ENCODE data around the gene HDGFL2. TPM values are rescaled to one million over a fixed set of nuclear protein-coding genes. Genes with fewer than 3 reads are reported as not detected.
A peak's percentile ranks its signal among the peaks of the same experiment; 100 is the strongest.

Gene HDGFL2
- total RNA-seq, 1 donor from 2014 or later, result 35.0 TPM

DNA sequence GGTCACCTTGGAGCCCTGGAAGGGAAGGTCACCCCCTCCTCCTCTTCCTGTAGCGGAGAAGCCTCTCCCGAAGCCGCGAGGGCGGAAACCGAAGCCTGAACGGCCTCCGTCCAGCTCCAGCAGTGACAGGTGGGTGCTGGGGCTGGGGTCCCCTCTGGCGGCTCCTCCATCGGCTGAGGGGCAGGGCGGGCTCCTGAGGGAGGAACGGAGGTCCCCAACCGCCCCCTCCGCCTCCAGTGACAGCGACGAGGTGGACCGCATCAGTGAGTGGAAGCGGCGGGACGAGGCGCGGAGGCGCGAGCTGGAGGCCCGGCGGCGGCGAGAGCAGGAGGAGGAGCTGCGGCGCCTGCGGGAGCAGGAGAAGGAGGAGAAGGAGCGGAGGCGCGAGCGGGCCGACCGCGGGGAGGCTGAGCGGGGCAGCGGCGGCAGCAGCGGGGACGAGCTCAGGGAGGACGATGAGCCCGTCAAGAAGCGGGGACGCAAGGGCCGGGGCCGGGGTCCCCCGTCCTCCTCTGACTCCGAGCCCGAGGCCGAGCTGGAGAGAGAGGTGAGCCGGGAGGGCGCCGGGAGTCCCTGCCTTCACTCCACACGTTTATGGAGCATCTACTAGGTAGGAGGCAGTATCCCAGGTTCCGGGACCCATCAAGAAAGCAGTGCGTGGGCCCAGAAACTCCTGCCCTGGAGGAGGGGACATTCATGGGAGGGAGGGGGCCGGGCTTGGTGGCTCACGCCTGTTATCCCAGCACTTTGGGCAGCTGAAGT is 22.0 kb downstream of the HDGFL2 start:
- peaks cover 25% of the 10 kb centered on the region for H3K36me3 ChIP-seq (ENCODE audit: control insufficient read depth, insufficient read depth, low read length)
- DNase-seq (ENCODE audit: low read depth) (no peak), FAIRE-seq (no peak)
- TF ChIP-seq CTCF (IDR thresholded peaks at IDR 0.05; ENCODE audit: insufficient read depth, low read length, severe bottlenecking), result no peak
- H3K4me3 ChIP-seq (ENCODE audit: low read depth, low read length), result no peak overlapping the region
- H3K27me3 ChIP-seq (ENCODE audit: control insufficient read depth, insufficient read depth, low read length), result no peaks in the 10 kb centered on the region

GRCh38 chr19:4494691-4495064 is 22.6 kb downstream of the HDGFL2 start:
- Histone ChIP-seq H3K36me3 (ENCODE audit: control insufficient read depth, insufficient read depth, low read length) (peaks cover 26% of the 10 kb centered on the region), H3K27me3 (ENCODE audit: control insufficient read depth, insufficient read depth, low read length) (no peaks in the 10 kb centered on the region), H3K4me3 (ENCODE audit: low read depth, low read length) (no peak overlapping the region)
- FAIRE-seq, result no peak
- no peak for DNase-seq (ENCODE audit: low read depth)
- TF ChIP-seq CTCF (IDR thresholded peaks at IDR 0.05; ENCODE audit: insufficient read depth, low read length, severe bottlenecking), result no peak

DNA sequence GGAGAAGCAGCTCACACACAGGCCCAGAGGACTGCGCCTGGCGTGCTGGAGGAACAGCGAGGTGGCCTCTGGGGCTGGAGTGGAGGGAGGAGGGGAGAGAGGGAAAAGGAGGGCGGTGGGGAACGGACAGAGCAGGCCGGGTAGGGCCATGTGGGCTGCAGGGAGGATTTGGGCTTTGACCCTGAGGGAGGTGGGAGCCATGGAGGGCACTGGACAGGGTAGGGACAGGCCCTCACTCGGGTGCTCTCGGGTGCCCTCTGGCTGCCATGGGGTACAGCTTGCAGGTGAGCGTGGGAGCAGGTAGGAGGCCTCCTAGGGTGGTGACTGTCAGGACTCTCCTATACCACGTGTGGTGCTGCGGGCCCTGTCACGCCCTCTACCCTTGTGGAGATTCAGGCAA is 23.4 kb downstream of the HDGFL2 start:
- H3K27me3 ChIP-seq (ENCODE audit: control insufficient read depth, insufficient read depth, low read length), result no peaks in the 10 kb centered on the region
- TF ChIP-seq CTCF (IDR thresholded peaks at IDR 0.05; ENCODE audit: insufficient read depth, low read length, severe bottlenecking), result peak; percentile 70
- FAIRE-seq (no peak), DNase-seq (ENCODE audit: low read depth) (peak; percentile 35)
- peaks cover 23% of the 10 kb centered on the region for H3K36me3 ChIP-seq (ENCODE audit: control insufficient read depth, insufficient read depth, low read length)
- H3K4me3 ChIP-seq (ENCODE audit: low read depth, low read length), result no peak overlapping the region

DNA sequence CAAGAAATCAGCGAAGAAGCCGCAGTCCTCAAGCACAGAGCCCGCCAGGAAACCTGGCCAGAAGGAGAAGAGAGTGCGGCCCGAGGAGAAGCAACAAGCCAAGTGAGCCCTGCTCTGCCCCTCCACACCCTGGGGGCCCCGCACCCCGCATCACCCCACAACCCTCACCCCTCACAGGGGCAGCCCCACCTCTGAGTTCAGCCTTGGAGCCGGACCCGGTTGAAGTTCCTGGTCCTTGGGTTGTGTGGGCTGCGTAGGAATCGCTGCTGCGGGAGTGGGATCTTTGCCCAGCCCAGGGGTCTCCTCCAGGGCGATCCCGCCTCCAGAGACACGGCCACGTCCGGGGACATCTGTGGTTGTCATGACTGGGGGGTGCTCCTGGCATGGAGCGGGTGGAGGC is 24.2 kb downstream of the HDGFL2 start:
- peaks cover 22% of the 10 kb centered on the region for H3K36me3 ChIP-seq (ENCODE audit: control insufficient read depth, insufficient read depth, low read length)
- H3K4me3 ChIP-seq (ENCODE audit: low read depth, low read length), result no peak overlapping the region
- H3K27me3 ChIP-seq (ENCODE audit: control insufficient read depth, insufficient read depth, low read length), result no peaks in the 10 kb centered on the region
- FAIRE-seq (no peak), DNase-seq (ENCODE audit: low read depth) (no peak)
- no peak for TF ChIP-seq CTCF (IDR thresholded peaks at IDR 0.05; ENCODE audit: insufficient read depth, low read length, severe bottlenecking)

DNA sequence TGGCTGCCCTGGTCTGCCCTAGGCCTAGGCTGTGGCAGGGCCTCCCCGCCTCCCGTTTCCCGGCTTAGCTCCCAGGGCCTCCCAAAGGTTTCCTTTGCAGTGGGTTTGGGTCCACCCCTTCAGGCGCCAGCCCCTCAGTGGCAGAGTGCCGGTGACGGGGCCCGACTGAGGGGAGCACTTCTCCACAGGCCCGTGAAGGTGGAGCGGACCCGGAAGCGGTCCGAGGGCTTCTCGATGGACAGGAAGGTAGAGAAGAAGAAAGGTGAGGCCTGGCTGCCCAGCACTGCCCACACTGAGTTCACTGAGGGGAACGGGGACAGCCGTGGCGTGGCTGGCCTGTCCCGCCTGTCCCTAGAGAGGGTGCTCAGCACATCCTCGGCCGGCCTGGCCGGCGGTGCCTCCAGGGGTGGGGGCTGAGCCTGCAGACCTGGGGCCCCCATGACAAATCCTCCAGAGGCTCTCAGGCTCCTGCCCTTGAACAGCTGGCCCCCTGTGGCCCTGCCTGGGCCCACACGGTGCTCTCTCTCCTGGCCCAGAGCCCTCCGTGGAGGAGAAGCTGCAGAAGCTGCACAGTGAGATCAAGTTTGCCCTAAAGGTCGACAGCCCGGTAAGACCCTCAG is 25.8 kb downstream of the HDGFL2 start:
- no peak for TF ChIP-seq CTCF (IDR thresholded peaks at IDR 0.05; ENCODE audit: insufficient read depth, low read length, severe bottlenecking)
- no peaks in the 10 kb centered on the region for H3K27me3 ChIP-seq (ENCODE audit: control insufficient read depth, insufficient read depth, low read length)
- DNase-seq (ENCODE audit: low read depth) (no peak), FAIRE-seq (no peak)
- no peak overlapping the region for H3K4me3 ChIP-seq (ENCODE audit: low read depth, low read length)
- H3K36me3 ChIP-seq (ENCODE audit: control insufficient read depth, insufficient read depth, low read length), result peaks cover 25% of the 10 kb centered on the region
